SIG-M5 treated with dmso at 0.1 percent for 504 hours (cell line): ENCODE data around the gene NUP153.
"Not testable (repeated sequence)": the region's sequence is repeated elsewhere in the genome, so short reads cannot be mapped to it uniquely, and the experiment has no call there.

Source experiments
- DNase-seq: peaks from one replicate; lab custom pipeline; 2025; ENCODE audit not compliant: unreplicated experiment; lab: John Stamatoyannopoulos, UW

NUP153 gene

DNA sequence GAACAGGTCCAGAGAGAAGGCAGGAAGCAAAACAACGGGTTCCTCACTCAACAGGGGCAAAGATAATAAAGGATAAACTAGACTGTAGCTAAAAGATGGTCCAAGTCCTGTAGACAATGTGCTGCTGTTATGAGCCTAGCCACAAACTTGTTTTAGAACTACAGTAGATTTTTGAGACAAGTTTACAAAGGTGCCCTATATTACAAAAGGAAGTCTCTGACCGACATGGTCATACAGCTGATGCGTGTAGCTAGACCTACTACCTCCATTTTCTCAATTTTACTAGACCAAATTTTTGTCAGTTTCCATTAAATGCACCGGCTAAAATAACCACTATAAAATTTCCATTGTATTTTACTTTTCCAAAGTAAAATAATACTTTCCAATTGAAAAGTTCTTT is 94.7 kb downstream of the NUP153 start:
- no peak for DNase-seq

DNA sequence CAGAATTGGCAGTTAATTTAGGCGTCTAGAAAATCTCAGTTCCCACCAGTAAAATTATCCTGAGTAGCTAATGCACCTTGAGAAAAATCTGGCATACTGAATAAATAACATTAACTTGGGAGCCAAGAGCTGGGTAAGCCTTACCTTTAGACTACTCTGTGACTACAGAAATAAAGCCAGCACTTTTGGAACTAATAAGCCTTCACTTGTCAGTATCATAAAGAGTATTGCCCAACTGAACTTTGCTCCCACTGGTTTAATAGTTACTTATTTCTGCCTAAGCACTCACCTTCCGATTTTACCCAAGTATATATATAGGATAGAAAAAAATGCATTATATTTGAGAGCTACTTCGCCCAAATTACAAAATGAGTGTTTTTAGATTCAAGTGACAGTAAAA is 95.9 kb downstream of the NUP153 start:
- DNase-seq: no peak

DNA sequence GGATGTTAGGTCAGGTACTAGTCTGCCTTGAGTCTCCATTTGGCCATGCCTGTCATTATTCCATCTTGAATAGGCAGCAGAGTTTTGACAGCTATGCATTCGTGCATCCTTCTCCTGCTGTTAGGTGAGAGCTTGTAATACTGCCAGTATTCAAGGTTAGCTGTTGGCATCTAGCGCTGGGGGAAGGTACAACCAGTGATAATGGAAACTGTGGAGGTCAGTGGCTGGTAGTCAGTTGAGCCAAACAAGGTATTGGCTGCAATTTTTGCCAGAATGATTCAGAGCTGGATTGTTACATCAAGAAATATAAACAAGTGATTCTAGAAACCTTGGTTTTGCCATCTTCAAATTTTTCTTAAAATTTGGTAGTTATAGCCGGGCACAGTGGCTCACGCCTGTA is 100.1 kb downstream of the NUP153 start:
- no peak for DNase-seq

- DNase-seq: no peak
Measured at GRCh38 chr6:17602888-17603287, 103.8 kb downstream of the NUP153 start.

GRCh38 chr6:17601386-17601703 is 105.4 kb downstream of the NUP153 start:
- DNase-seq: no peak

DNA sequence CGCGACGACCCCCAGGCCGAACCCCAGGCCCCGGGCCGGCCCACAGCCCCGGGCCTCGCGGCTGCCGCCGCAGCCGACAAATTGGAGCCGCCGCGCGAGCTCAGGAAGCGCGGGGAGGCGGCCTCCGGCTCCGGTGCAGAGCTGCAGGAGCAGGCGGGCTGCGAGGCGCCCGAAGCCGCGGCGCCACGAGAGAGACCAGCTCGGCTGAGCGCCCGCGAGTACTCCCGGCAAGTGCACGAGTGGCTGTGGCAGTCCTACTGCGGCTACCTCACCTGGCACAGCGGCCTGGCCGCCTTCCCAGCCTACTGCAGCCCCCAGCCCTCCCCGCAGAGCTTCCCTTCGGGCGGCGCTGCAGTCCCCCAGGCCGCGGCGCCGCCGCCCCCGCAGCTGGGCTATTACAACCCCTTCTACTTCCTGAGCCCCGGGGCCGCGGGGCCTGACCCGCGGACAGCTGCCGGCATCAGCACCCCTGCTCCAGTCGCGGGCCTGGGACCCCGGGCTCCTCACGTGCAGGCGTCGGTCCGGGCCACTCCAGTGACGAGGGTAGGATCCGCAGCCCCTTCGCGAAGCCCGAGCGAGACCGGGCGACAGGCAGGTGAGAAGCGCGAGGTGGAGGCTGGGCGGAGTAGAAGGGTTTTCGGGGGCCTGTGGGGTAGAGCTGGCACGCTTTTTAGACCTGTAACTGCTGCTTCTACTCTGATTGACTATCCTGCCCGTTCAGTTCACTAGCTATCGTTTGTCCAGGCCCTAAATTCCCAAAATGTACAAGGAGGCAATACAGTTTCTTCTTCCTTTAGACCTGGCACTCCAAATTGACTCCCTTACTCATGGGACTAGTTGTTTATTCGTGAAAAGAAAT is 106.0 kb downstream of the NUP153 start:
- DNase-seq: peak; percentile 22

DNA sequence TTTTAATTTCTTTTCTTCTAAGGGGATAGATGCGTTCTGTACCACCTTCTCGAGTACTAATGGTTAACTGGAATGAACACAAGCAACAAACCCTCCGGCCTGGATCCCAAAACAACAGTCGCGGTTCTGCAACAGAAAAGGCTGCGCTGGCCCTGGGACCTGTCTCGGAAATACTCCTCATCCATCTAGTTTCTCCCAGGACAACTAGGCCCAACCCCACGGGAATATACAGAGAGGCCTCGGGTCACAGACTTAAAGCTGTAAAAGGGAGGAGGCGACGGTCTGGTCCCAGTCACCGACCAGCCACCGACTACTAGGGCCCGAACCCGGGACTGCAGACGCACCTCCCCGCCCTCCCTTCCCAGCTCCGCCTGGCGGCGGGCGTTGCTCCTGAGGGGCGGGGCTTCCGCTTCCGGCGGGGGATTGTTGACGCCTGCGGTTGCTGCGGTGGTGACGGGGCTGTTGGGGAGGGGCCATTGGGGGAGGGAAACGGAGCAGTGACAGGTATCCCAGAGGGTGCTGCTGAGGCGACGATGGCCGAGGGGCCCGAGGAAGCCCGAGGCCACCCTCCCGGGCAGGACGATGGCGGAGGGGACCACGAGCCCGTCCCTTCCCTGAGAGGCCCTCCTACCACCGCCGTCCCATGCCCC is 106.7 kb downstream of the NUP153 start, which contains the start of gene FAM8A1:
Gene FAM8A1, plus strand, starts transcription at position 426 of the 650 bp plus-strand sequence. Its CDS starts 108 bp downstream, at position 534.
- DNase-seq: peak; percentile 80

DNA sequence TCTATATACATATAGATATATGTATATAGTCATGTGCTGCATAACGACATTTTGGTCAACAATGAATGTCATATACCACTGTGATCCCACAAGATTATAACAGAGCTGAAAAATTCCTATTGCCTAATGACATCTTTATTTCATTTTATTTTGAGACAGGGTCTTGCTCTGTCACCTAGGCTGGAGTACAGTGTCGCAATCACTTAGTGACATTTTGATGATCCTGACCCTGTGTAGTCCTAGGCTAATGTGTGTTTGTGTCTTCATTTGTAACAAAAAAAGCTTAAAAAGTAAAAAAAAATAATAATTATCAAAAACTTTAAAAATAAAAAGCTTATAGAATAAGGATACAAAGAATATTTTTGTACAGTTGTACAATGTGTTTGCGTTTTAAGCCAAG is 110.6 kb downstream of the NUP153 start:
- DNase-seq: no peak

GRCh38 chr6:17593246-17593645 is 113.5 kb downstream of the NUP153 start:
- DNase-seq: no peak

DNA sequence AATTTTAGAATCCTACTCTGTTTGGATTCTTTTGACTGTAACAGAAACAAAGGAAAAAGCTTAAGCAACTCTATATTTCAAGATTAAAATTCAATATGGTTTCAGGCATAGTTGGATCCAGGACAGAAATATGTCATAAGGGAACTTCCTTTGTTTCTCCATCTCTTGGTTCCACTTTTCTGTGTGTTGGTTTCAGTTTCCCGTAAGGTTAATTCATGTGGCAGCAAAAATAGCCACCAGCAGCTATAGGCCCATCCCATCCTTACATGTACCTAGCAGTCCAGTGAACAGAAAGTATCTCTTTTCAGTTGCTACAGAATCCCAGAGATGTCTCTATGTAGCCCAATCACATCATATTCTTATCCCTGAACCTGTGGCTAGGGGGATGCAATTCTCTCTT is 115.4 kb downstream of the NUP153 start:
- peak; percentile 72 for DNase-seq

- peak; percentile 19 for DNase-seq
Measured at GRCh38 chr6:17589406-17590096, 117.2 kb downstream of the NUP153 start.

- DNase-seq: no peak
Measured at GRCh38 chr6:17588011-17588410, 118.7 kb downstream of the NUP153 start.

- not testable (repeated sequence) for DNase-seq
Measured at GRCh38 chr6:17586623-17587022, 120.1 kb downstream of the NUP153 start.

GRCh38 chr6:17585766-17586490 is 120.8 kb downstream of the NUP153 start:
- DNase-seq: peak; percentile 30

DNA sequence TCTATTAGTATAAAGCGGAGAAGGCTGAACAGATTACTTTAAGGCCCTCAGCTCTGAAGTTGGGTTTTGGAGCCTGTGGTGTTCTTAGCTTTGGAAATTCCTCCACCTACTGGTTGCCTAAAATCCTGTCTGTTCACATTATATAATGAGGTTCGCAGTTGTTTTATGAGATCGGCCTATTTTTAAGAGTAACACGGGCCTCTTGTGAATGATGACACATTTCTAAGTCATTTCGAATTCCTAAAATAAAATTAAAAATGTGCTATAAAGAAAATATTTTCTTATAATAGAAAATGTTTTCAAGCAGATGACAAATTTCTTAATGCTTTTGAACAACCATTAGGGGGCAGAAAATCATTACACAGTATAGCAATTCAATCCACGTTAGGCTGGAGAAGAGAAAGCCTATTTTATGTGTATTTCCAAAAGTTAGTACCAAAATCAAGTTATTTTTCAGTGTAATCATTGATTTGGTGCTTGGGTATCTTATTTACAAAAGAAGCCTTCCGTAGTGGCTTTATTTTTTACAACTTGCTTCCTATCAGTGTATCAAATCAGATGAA is 122.4 kb downstream of the NUP153 start:
- DNase-seq: peak; percentile 64

DNA sequence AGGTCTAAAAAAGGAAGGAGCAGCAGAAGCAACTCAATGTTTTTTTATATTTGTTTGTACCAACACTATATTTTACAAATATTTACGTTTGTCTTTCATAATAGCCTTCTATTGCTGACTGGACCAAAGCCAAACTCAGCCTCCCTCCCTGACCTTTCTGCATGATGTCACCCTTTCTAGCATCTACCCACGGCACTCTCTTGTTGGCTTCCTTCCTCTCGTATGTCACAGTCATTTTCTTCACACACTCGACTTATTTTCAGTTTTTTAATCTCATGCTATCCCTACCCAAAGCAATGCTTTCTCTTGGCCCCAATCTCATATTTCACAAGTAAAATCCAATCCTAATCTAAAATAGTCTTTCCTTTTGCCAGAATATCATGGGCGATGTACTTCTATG is 122.9 kb downstream of the NUP153 start:
- DNase-seq: no peak

DNA sequence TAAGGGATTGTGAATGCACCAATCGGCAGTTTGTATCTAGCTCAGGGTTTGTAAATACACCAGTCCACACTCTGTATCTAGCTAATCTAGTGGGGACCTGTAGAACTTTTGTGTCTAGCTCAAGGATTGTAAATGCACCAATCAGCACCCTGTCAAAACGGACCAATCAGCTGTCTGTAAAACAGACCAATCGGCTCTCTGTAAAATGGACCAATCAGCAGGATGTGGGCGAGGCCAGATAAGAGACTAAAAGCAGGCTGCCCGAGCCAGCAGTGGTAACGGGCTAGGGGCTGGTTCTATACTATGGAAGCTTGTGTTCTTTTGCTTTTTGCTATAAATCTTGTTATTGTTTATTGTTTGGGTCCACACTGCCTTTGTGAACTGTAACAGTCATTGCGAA is 125.4 kb downstream of the NUP153 start:
- DNase-seq: not testable (repeated sequence)

DNA sequence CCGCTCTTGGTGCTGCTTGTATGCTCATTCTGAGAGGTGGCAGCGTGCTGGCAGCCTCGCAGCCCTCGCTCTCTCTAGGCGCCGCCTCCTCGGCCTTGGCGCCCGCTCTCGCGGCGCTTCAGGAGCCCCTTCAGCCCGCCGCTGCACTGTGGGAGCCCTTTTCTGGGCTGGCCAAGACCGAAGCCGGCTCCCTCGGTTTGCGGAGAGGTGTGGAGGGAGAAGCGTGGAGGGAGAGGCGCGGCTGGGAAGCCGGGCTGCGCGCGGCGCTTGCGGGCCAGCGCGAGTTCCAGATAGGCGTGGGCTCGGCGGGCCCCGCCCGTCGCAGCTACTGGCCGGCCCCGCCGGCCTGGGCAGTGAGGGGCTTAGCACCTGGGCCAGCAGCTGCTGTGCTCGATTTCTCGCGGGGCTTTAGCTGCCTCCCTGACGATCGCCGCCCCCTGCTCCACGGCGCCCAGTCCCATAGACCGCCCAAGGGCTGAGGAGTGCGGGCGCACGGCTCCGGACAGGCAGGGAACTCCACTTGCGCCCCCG is 126.1 kb downstream of the NUP153 start:
- no peak for DNase-seq

DNA sequence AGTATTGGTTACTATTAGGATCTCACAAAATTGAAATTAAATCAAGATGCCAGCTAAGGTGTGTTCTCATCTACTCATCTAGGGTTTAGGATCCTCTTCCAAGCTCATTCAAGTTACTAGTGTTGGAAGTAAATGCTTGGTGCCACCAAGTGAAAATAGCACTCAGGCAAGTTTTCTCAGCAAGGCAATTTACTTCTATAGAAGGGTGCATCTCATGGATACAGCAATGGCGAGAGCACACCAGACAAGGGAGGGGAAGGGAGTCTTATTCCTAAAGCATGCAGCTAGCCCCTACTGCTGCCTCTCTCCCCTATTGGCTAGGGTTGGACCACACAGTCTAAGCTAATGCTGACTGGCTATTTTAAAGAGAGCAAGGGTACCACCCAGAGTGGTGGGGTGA is 129.7 kb downstream of the NUP153 start:
- no peak for DNase-seq

GRCh38 chr6:17574866-17575560 is 131.7 kb downstream of the NUP153 start:
- no peak for DNase-seq
